ENCODE data around the gene TRAPPC8. TPM values are rescaled to one million over a fixed set of nuclear protein-coding genes. Genes with fewer than 3 reads are reported as not detected.
"Not testable (repeated sequence)": the region's sequence is repeated elsewhere in the genome, so short reads cannot be mapped to it uniquely, and the experiment has no call there.

Gene TRAPPC8
- total RNA-seq, 1 donor from 2014 or later: 31.5 TPM

- no peaks in the 10 kb centered on the region for H3K4me1 Mint-ChIP-seq (ENCODE audit: low read depth, unreplicated experiment)
- no peaks in the 10 kb centered on the region for H3K9me3 ChIP-seq (ENCODE audit: insufficient read depth, low read depth, low read length)
- no peaks in the 10 kb centered on the region for H3K27me3 Mint-ChIP-seq (ENCODE audit: low read depth, unreplicated experiment)
- TF ChIP-seq EZH2 (IDR thresholded peaks at IDR 0.05; ENCODE audit: insufficient read depth, low read length) (no peak), CTCF (IDR thresholded peaks at IDR 0.05; ENCODE audit: insufficient read depth, low read depth, low read length) (no peak)
- H3K4me3 Mint-ChIP-seq (ENCODE audit: unreplicated experiment): no peak overlapping the region
- H2AFZ ChIP-seq (ENCODE audit: low read depth, low read length): no peak overlapping the region
- H3K79me2 ChIP-seq (ENCODE audit: insufficient read depth, low read length): peaks cover 50% of the 10 kb centered on the region
- no peak overlapping the region for H3K9ac ChIP-seq (ENCODE audit: low read length)
- H3K9me3 Mint-ChIP-seq (ENCODE audit: unreplicated experiment): no peaks in the 10 kb centered on the region
- H4K20me1 ChIP-seq (ENCODE audit: insufficient read depth, low read length): peaks cover 18% of the 10 kb centered on the region
- FAIRE-seq: no peak
- H3K4me3 ChIP-seq (ENCODE audit: insufficient read depth, low read depth, low read length): no peak overlapping the region
- H3K36me3 ChIP-seq (ENCODE audit: insufficient read depth, low read length): no peaks in the 10 kb centered on the region
- no peak overlapping the region for H3K27ac ChIP-seq (ENCODE audit: low read depth, low read length)
- DNase-seq (ENCODE audit: low read depth): no peak
- H3K27ac Mint-ChIP-seq (ENCODE audit: unreplicated experiment): no peak overlapping the region
- H3K4me2 ChIP-seq (ENCODE audit: low read length): no peak overlapping the region
- H3K4me1 ChIP-seq (ENCODE audit: insufficient read depth, low read length): no peaks in the 10 kb centered on the region
- peaks cover 3% of the 10 kb centered on the region for H3K36me3 Mint-ChIP-seq (ENCODE audit: low read depth, unreplicated experiment)
- H3K27me3 ChIP-seq (ENCODE audit: insufficient read depth, low read length): no peaks in the 10 kb centered on the region
These were observed 24.2 kb downstream of the TRAPPC8 start for GRCh38 chr18:31918733-31919132.

- Mint-ChIP-seq H3K4me1 (ENCODE audit: low read depth, unreplicated experiment) (no peaks in the 10 kb centered on the region), H3K9me3 (ENCODE audit: unreplicated experiment) (no peaks in the 10 kb centered on the region), H3K27me3 (ENCODE audit: low read depth, unreplicated experiment) (no peaks in the 10 kb centered on the region), H3K4me3 (ENCODE audit: unreplicated experiment) (no peak overlapping the region), H3K27ac (ENCODE audit: unreplicated experiment) (no peak overlapping the region), H3K36me3 (ENCODE audit: low read depth, unreplicated experiment) (peaks cover 11% of the 10 kb centered on the region)
- no peak overlapping the region for H3K4me2 ChIP-seq (ENCODE audit: low read length)
- FAIRE-seq (no peak), DNase-seq (ENCODE audit: low read depth) (no peak)
- H3K4me1 ChIP-seq (ENCODE audit: insufficient read depth, low read length): no peaks in the 10 kb centered on the region
- no peaks in the 10 kb centered on the region for H4K20me1 ChIP-seq (ENCODE audit: insufficient read depth, low read length)
- H3K27ac ChIP-seq (ENCODE audit: low read depth, low read length): no peak overlapping the region
- H3K27me3 ChIP-seq (ENCODE audit: insufficient read depth, low read length): no peaks in the 10 kb centered on the region
- no peak overlapping the region for H3K9ac ChIP-seq (ENCODE audit: low read length)
- H3K4me3 ChIP-seq (ENCODE audit: insufficient read depth, low read depth, low read length): no peak overlapping the region
- no peaks in the 10 kb centered on the region for H3K9me3 ChIP-seq (ENCODE audit: insufficient read depth, low read depth, low read length)
- peaks cover 18% of the 10 kb centered on the region for H3K36me3 ChIP-seq (ENCODE audit: insufficient read depth, low read length)
- no peaks in the 10 kb centered on the region for H3K79me2 ChIP-seq (ENCODE audit: insufficient read depth, low read length)
- no peak overlapping the region for H2AFZ ChIP-seq (ENCODE audit: low read depth, low read length)
- no peak for TF ChIP-seq CTCF (IDR thresholded peaks at IDR 0.05; ENCODE audit: insufficient read depth, low read depth, low read length)
These were observed 41.9 kb downstream of the TRAPPC8 start for GRCh38 chr18:31901063-31901462.

- not testable (repeated sequence) for DNase-seq (ENCODE audit: low read depth); H4K20me1 ChIP-seq (ENCODE audit: insufficient read depth, low read length); FAIRE-seq; H3K4me1 ChIP-seq (ENCODE audit: insufficient read depth, low read length); H3K27me3 ChIP-seq (ENCODE audit: insufficient read depth, low read length); H3K4me3 ChIP-seq (ENCODE audit: insufficient read depth, low read depth, low read length); H3K79me2 ChIP-seq (ENCODE audit: insufficient read depth, low read length); H3K9me3 Mint-ChIP-seq (ENCODE audit: unreplicated experiment); H3K4me2 ChIP-seq (ENCODE audit: low read length); H3K4me1 Mint-ChIP-seq (ENCODE audit: low read depth, unreplicated experiment); H3K27ac Mint-ChIP-seq (ENCODE audit: unreplicated experiment); H3K9me3 ChIP-seq (ENCODE audit: insufficient read depth, low read depth, low read length); H3K27ac ChIP-seq (ENCODE audit: low read depth, low read length); H2AFZ ChIP-seq (ENCODE audit: low read depth, low read length); H3K9ac ChIP-seq (ENCODE audit: low read length); H3K4me3 Mint-ChIP-seq (ENCODE audit: unreplicated experiment); H3K27me3 Mint-ChIP-seq (ENCODE audit: low read depth, unreplicated experiment)
- H3K36me3 ChIP-seq (ENCODE audit: insufficient read depth, low read length): peaks cover 18% of the 10 kb centered on the region
- peaks cover 13% of the 10 kb centered on the region for H3K36me3 Mint-ChIP-seq (ENCODE audit: low read depth, unreplicated experiment)
These were observed 43.2 kb downstream of the TRAPPC8 start for GRCh38 chr18:31899771-31900170.
